Measurements from ENCODE around the gene FUCA2. TPM values are rescaled to one million over a fixed set of nuclear protein-coding genes. Genes with fewer than 3 reads are reported as not detected.

FUCA2 gene
- polyA plus RNA-seq, 1 of the 3 experiments (the other 2 are of a cell fraction), result 37.6 TPM

GRCh38 chr6:143510991-143511891 lies at the start of gene FUCA2 (continued):
- TF ChIP-seq RFX5 (IDR thresholded peaks at IDR 0.05; ENCODE audit: low read length), result no peak
- TF ChIP-seq NRF1 (IDR thresholded peaks at IDR 0.05; ENCODE audit: low read depth, low read length), result no peak
- TF ChIP-seq, protein P1, sequence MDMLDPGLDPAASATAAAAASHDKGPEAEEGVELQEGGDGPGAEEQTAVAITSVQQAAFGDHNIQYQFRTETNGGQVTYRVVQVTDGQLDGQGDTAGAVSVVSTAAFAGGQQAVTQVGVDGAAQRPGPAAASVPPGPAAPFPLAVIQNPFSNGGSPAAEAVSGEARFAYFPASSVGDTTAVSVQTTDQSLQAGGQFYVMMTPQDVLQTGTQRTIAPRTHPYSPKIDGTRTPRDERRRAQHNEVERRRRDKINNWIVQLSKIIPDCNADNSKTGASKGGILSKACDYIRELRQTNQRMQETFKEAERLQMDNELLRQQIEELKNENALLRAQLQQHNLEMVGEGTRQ (IDR thresholded peaks at IDR 0.05; ENCODE audit: borderline replicate concordance, low read depth, low read length), result peak; percentile 53; the same call in 1 of the 2 replicates

GRCh38 chr6:143561105-143561704 lies 49.7 kb upstream of the FUCA2 start:
- H3K79me2 ChIP-seq (ENCODE audit: insufficient read depth), result no peaks in the 10 kb centered on the region
- H3K9ac ChIP-seq, result no peak overlapping the region
- no peak overlapping the region for H3K27ac ChIP-seq (ENCODE audit: low read depth in 2 of 2, low read length in 1 of 2)
- H4K20me1 ChIP-seq (ENCODE audit: insufficient read depth), result no peaks in the 10 kb centered on the region
- no peaks in the 10 kb centered on the region for H3K9me2 ChIP-seq
- H3K9me3 ChIP-seq, result no peaks in the 10 kb centered on the region
- peaks cover 8% of the 10 kb centered on the region for H3F3A ChIP-seq (replicated peaks; ENCODE audit: insufficient read depth)
- no peak overlapping the region for H3K4me2 ChIP-seq
- no peak overlapping the region for H3K4me3 ChIP-seq (ENCODE audit: low read depth in 2 of 2, low read length in 1 of 2)
- TF ChIP-seq FOXJ3 (CRISPR knock-in tag; IDR thresholded peaks at IDR 0.05), result no peak
- TF ChIP-seq EZH2phosphoT487 (IDR thresholded peaks at IDR 0.05; ENCODE audit: borderline replicate concordance, low read depth), result no peak
- TF ChIP-seq, protein P2, sequence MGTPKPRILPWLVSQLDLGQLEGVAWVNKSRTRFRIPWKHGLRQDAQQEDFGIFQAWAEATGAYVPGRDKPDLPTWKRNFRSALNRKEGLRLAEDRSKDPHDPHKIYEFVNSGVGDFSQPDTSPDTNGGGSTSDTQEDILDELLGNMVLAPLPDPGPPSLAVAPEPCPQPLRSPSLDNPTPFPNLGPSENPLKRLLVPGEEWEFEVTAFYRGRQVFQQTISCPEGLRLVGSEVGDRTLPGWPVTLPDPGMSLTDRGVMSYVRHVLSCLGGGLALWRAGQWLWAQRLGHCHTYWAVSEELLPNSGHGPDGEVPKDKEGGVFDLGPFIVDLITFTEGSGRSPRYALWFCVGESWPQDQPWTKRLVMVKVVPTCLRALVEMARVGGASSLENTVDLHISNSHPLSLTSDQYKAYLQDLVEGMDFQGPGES (IDR thresholded peaks at IDR 0.05; ENCODE audit: low read depth, low read length), result no peak
- TF ChIP-seq GATA2 (CRISPR knock-in tag; IDR thresholded peaks at IDR 0.05), result no peak
- TF ChIP-seq RXRA (IDR thresholded peaks at IDR 0.05; ENCODE audit: borderline replicate concordance, low read depth), result no peak
- TF ChIP-seq TCF12 (IDR thresholded peaks at IDR 0.05), result no peak
- TF ChIP-seq, protein P3, sequence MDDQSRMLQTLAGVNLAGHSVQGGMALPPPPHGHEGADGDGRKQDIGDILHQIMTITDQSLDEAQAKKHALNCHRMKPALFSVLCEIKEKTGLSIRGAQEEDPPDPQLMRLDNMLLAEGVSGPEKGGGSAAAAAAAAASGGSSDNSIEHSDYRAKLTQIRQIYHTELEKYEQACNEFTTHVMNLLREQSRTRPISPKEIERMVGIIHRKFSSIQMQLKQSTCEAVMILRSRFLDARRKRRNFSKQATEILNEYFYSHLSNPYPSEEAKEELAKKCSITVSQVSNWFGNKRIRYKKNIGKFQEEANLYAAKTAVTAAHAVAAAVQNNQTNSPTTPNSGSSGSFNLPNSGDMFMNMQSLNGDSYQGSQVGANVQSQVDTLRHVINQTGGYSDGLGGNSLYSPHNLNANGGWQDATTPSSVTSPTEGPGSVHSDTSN (IDR thresholded peaks at IDR 0.05), result no peak
- no peak for TF ChIP-seq RFX5 (IDR thresholded peaks at IDR 0.05; ENCODE audit: low read length)
- TF ChIP-seq CHD2 (IDR thresholded peaks at IDR 0.05; ENCODE audit: low read length, partially characterized antibody), result no peak
- no peak for TF ChIP-seq POLR2AphosphoS5 (IDR thresholded peaks at IDR 0.05; ENCODE audit: low read depth, low read length)
- no peak for TF ChIP-seq SMC3 (IDR thresholded peaks at IDR 0.05; ENCODE audit: low read depth, low read length)
- TF ChIP-seq JUND (IDR thresholded peaks at IDR 0.05), result no peak
- TF ChIP-seq SIN3A (IDR thresholded peaks at IDR 0.05; ENCODE audit: borderline replicate concordance, low read depth, low read length), result no peak
- TF ChIP-seq GABPA (IDR thresholded peaks at IDR 0.05; ENCODE audit: low read depth), result no peak
- no peak for TF ChIP-seq MEF2A (IDR thresholded peaks at IDR 0.05; ENCODE audit: borderline replicate concordance, low read depth)
- TF ChIP-seq TEAD4 (IDR thresholded peaks at IDR 0.05; ENCODE audit: borderline replicate concordance, insufficient read depth), result no peak
- TF ChIP-seq, protein P4, sequence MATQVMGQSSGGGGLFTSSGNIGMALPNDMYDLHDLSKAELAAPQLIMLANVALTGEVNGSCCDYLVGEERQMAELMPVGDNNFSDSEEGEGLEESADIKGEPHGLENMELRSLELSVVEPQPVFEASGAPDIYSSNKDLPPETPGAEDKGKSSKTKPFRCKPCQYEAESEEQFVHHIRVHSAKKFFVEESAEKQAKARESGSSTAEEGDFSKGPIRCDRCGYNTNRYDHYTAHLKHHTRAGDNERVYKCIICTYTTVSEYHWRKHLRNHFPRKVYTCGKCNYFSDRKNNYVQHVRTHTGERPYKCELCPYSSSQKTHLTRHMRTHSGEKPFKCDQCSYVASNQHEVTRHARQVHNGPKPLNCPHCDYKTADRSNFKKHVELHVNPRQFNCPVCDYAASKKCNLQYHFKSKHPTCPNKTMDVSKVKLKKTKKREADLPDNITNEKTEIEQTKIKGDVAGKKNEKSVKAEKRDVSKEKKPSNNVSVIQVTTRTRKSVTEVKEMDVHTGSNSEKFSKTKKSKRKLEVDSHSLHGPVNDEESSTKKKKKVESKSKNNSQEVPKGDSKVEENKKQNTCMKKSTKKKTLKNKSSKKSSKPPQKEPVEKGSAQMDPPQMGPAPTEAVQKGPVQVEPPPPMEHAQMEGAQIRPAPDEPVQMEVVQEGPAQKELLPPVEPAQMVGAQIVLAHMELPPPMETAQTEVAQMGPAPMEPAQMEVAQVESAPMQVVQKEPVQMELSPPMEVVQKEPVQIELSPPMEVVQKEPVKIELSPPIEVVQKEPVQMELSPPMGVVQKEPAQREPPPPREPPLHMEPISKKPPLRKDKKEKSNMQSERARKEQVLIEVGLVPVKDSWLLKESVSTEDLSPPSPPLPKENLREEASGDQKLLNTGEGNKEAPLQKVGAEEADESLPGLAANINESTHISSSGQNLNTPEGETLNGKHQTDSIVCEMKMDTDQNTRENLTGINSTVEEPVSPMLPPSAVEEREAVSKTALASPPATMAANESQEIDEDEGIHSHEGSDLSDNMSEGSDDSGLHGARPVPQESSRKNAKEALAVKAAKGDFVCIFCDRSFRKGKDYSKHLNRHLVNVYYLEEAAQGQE (IDR thresholded peaks at IDR 0.05; ENCODE audit: low read depth, low read length), result no peak
- no peak for TF ChIP-seq NRF1 (IDR thresholded peaks at IDR 0.05; ENCODE audit: low read depth, low read length)
- H3K36me3 ChIP-seq (replicated peaks in 1 of 2; ENCODE audit: control insufficient read depth in 1 of 2, insufficient read depth in 2 of 2, low read length in 1 of 2), result no peaks in the 10 kb centered on the region
- ChIA-PET CTCF (interaction anchor here (1.1 to 4.5 kb wide), 2 partner anchors 10 to 14 kb away, joined by 3 to 21 read pairs; no protein-coding TSS in a partner anchor), POLR2A (no interaction called here)
- H3K4me1 ChIP-seq (ENCODE audit: control insufficient read depth in 1 of 2, insufficient read depth in 2 of 2, low read depth in 1 of 2, low read length in 1 of 2), result peaks cover under 1 to 3% of the 10 kb centered on the region in 2 experiments; a peak in 3 of 4 replicates
- no peak for DNase-seq
- no peak overlapping the region for H2AFZ ChIP-seq (ENCODE audit: low read depth)
- WGBS (ENCODE audit: low lambda C conversion rate), result 91% methylated on average over 9 of the region's 9 CpGs
- no peaks in the 10 kb centered on the region for H3K27me3 ChIP-seq (ENCODE audit: insufficient read depth)

Data from SK-N-SH (cell line).